ENCODE measurements around the gene ZNF485.
"Not testable (repeated sequence)": the region's sequence is repeated elsewhere in the genome, so short reads cannot be mapped to it uniquely, and the experiment has no call there.

Gene ZNF485

DNA sequence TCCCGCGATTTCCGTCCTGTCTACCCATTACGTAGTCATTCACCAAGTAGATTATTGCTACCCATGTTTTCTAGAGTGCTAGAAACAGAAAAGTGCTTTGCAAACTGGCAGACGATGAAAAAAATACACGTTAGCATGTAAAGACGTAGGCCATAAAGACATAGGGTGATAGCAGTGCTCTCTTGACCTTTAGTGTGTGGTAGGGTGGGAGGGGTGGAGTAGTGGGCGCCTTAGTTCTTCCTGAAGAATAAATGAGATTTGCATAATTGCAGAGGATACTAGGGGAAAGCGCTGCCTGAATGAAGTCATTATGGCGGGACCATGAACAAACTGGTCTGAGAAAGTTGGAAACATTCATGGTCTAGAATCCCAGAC, 948 bp downstream of the ZNF485 start:
- no peak for DNase-seq

DNA sequence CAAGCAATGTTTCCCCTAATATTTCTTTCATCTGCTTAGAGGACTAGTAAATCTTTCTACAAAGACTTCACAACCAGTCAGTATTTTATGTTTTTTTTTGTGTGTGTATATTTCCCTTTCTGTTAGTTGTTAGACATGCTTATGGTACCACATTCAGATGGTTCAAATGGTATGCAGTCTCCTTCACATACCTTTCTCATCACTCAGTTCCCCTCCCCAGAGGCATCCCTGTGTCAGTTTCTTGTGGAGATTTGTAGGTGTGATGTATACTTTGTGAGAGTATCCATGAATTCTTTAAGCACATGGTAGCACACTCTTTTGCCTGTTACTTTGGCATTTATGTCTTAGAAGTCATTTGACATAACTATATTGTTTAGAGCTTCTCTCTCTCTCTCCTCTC, 4.4 kb downstream of the ZNF485 start:
- DNase-seq, result no peak

DNA sequence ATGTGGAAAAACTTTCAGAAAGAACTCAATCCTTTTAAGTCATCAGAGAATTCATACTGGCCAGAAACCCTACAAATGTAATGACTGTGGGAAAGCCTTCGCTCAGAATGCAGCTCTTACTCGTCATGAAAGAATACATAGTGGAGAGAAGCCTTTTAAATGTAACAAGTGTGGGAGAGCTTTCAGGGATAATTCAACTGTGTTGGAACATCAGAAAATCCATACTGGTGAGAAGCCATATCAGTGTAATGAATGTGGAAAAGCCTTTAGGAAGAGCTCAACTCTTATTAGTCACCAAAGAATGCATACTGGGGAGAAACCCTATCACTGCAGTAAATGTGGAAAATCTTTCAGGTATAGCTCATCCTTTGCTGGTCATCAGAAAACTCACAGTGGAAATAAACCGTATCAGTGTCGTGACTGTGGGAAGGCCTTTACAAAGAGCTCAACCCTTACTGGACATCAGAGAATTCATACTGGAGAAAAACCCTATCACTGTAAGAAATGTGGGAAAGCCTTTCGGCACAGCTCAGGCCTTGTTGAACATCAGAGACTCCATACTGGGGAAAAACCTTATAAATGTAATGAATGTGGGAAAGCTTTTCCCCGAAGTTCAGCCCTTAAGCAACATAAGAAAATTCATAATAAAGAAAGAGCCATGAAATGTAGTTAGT, 10.6 kb downstream of the ZNF485 start:
- no peak for DNase-seq

DNA sequence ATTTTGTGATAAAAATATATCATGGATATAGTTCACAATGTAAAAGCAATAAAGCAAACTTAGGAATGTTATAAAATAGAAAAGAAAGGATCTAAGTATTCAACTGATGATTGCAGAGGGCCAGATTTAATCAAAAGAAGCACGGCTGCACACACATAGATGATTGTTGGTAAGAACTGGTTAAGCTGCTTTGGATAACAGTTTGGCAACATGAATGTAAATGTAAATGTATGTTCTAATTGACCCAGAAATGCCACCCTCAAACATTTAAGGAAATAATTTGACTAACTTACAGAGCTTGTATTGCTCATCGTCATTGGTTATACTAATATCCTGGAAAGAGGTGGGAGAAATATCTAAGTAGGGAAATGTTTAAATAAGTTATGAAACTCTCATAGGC, 13.1 kb downstream of the ZNF485 start:
- no peak for DNase-seq

DNA sequence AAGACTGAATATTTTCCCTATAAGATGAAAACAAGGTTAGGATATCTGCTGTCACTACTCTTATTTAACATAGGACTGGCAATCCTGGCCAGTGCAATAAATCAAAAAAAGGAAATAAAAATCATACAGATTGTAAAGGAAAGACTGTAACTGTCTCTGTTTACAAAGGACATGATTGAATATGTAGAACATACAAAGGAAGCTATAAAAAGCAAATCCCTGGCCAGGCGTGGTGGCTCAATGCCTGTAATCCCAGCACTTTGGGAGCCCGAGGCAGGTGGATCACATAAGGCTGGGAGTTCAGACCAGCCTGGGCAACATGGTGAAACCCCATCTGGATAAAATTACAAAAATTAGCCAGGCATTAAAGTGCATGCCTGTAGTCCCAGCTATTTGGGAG, 15.8 kb downstream of the ZNF485 start:
- DNase-seq, result no peak

DNA sequence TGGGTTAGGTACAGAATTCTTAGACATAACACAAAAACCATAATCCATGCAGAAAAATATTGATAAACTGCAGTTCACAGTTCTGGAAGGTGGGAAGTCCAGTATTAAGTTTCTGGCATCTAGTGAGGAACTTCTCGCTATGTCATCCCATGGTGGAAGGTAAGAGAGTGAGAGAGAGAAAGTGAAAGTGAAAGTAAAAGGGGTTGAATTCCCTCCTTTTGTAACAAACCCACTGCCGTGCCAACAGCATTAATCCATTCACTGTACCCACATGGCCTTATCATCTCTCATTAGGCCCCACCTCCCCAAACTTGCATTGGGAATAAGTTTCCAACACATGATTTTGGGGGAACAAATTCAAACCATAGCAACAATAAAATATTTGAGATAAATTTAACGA, 17.1 kb downstream of the ZNF485 start:
- peak; percentile 31 for DNase-seq

DNA sequence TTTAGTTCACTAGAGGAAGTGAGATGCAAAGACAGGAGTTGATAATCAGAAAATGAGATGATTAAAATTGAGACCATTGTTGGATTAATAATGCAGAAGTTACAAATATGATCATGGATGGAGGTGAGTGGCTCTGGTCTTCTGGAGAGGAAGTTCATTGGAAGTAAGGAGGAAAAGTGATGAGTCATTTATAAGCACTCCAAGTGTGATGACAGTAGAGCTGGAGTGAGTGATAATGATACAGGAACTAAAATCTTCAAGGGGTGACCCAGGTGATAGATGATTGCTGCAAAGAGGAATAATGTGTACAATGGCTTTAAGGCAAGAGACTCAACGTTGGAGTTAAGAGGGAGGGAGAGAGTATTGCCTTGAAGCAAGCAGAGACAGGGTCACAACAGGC, 21.7 kb downstream of the ZNF485 start:
- peak; percentile 22 for DNase-seq

DNA sequence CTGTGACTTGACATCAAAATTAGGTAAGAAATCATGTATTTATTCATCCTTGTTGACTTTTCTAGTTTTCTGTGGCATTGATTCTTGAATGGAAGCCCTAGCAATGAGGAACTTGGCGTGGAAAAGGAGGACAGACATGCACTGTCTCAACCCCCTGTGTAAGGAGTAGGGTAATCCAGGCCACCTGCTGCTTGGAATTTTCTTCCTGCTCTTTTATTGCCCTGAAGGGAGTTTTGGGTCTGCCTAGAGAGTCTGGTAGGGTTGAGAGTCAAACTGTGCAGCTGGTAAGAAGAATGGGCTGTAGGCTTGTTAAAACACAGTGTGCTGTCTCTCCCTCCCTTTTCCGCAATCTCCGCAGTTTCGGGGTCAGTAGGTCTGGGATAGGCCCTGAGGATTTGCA, 22.7 kb downstream of the ZNF485 start:
- no peak for DNase-seq

DNA sequence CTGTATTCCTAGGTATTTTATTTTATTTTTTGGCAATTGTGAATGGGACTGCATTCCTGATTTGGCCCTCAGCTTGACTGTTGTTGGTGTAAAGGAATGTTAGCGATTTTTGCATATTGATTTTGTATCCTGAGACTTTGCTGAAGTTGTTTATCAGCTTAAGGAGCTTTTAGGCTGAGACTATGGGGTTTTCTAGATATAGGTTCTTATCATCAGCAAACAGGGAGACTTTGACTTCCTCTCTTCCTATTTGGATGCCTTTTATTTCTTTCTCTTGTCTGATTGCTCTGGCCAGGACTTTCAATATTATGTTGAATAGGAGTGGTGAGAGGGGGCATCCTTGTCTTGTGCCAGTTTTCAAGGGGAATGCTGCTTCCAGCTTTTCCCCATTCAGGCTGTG, 29.6 kb downstream of the ZNF485 start:
- not testable (repeated sequence) for DNase-seq

DNA sequence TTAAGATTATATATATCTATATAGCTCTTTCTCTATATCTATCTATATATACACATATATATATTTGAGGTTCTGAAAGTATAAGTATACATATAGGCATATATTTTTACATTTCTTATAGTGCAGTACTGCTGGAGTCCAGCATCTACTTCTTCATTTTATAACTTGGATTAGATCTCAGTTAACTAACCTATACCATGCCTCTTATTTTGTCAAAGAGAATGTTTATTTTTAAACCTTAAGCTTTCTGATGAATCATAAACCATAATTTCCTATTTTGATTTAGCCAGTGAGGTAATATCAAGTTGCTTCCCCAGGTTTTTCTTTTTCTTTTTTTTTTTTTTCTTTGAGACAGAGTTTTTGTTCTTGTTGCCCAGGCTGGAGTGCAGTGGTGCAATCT, 34.4 kb downstream of the ZNF485 start:
- peak; percentile 63 for DNase-seq

DNA sequence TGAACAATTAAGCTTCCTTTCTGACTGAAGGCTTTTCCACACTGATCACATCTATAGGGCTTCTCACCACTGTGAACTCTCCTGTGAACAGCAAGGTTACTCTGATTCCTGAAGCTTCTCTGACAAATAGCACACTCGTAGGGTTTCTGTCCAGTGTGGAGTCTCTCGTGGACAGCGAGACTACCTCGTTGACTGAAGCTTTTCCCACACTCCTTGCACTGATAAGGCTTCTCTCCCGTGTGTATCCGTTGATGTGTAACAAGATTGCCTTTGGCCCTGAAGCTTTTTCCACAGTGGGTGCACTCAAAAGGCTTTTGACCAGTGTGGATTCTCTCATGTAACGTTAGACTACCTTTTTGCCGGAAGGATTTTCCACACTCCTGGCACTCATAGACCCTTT, 38.0 kb downstream of the ZNF485 start:
- no peak for DNase-seq

DNA sequence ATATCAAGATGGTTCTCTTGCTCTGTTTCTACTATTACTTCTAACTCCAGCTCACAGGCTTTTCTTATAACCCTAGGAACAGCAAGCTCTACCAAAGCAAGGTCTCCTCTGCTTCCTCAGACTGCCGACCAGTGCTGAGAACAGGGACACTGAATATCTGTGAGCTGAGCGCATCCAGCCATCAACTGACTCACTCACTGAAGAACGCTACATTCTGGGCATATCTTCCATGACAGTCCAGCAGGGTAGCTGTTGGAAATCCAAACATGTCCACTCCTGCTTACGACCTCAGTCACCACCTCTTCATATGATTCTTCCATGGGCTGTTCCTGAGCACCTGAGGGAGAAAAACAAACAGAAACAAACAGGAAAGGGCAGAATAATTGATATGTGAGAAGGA, 39.6 kb downstream of the ZNF485 start:
- DNase-seq, result no peak

DNA sequence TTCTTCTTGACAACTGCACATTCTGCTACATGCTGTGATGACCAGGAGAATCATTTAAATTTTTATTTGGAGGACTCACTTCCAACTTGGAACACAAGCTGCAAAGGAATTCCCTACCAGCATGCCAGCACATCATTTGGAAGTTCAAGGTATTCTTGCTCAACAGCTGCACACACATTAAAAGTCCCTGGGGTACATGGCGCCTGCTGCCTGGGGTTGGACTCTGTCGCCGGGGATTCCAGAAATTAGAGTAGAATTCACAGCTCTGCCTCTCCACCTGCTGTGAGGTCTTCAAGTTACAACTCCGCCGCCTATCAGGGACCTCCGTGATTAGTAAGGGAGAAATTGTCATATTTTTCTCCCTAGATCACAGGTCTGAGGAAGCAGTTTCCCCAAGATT, 41.3 kb downstream of the ZNF485 start:
- DNase-seq, result no peak

DNA sequence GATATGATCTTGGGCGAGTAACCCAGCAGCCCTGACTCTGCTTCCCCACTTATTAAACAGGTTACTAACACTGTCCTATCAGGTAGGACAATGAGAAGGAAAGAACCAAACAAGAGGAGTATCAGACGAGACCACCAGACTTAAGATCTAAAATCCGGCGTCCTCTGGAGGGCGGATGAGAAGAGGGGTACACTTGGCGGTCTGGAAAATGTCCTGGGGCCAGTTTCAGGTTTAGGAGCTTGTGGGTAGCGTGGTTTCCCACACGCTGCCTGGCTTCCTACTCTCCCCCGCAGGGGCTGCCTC, 41.8 kb downstream of the ZNF485 start:
- peak; percentile 13 for DNase-seq

DNA sequence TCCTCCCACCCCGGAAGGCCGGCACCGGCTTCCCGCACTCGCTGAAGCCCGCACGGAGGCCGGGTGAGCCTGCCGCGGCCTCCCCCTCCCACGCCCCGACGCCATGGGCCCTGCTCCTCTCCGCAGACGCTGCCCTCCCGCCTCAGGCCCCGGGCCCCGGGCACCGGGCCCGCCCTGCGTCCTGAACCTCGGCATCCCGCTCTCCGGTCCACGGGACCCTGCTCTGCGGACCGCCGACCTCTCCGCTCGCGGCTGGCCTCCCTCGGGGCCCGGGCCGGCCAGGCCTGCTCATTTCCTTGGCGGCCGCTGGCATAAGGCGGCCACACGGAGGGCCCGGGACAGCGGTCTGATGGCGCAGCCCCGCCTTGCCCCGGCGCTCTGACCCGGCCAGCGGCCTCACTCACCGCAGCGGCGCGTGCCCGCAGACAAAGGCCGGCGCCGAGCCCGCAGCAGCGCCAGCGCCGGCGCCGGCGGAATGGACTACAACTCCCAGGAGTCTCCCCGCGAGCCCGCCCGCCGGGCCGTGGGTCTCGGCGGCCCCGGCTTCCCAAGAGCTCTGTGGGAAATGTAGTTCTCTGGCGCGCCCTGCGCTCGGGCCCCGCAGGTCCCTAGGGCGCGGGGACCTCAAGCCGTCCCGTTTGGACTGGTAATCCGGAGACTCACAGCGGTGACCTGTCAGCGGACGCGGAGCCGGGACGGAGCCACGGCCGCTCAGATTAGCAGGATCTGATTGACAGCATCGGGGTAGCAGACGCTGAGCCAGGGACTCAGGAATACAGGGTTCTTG, 42.4 kb downstream of the ZNF485 start, which contains the start of gene ZNF32:
Gene ZNF32 (minus strand): TSS at position 484 of the 787 bp plus-strand sequence. CDS start 2,748 bp downstream, outside the sequence.
- DNase-seq, result peak; percentile 69

DNA sequence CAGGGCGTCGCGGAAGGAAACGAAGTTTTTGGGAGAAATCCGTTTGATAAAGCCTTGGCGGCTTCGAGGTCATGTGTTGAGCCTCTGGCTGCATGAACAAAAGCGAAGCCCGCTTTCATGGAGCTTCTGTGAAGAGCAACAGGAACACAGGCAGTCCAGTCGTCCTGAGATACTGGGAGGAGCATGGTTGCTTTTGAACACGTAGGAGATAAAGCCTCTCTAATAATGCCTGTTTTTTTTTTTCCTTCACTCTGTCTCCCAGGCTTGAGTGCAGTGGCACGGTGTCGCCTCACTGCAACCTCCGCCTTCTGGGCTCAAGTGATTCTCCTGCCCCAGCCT, 42.9 kb downstream of the ZNF485 start:
- DNase-seq, result no peak

DNA sequence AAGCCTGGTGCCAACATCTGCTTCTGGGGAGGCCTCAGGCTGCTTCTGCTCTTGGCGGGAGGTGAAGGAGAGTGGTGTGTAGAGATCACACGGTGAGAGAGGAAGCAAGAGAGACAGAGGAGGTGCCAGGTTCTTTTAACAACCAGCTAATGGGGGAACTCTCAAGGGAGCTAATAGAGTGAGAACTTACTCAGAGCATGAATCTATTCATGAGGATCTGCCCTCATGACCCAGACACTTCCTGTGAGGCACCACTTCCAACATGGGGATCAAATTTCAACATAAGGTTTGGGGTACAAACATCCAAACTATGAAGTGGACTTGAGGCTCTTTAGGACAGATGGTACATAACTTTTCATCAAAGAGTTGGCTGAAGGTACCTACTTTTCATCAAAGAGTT, 47.5 kb downstream of the ZNF485 start:
- DNase-seq, result no peak

DNA sequence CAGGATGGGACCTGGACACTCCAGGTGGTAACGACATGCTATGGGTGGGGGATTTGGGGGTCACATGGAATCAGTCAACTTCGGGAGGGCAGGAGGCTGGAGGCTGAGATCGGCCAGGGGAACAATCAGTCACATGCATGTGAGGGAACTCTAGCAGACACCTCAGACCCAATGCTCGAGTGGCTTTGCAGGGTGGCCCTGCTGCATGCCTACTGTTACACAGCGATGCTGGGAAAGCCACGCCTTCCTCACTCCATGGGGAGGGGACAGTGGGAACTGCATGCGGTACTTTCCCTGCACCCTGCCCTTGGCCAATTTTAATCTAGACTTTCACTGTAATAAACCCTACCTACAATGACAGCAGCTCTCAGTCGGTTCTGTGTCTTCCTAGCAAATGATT, 49.1 kb downstream of the ZNF485 start:
- DNase-seq, result no peak

DNA sequence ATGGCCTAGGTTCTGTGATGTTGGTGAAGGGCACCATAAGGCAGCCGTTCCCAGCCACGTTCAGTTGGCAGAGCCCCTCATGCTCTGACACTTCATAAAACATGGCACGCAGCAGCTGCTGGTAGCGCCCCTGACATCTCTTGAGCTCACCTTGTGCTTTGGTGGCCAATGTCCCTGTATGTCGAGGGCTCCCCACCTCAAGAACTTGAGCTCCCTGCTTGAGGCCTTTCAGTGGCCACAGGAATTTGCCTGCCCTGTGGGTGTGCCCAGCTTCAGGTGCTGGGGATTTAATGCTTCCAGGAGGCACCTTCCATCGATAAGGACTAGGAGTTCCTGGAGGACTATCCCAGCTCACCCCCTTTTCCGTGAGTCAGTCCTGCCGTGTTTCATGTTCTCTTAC, 52.0 kb downstream of the ZNF485 start:
- no peak for DNase-seq

DNA sequence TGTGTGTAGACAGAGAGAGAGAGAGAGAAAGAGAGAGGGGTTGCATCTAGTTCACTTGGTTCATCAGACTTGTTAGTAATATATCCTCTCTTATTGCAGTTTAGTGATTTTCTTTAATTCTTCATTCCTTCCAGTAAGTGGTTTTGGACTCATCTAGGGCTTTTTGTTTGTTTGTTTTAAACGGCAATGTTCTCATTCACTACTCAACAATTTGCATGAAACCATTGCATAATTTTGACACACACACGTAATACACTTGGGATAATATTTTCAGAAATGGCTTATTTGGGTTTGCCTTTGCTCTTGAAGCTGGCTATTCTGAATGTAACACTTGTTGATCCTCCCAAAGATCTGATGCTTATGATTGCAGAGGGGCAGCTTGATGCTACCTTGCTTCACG, 58.8 kb downstream of the ZNF485 start:
- no peak for DNase-seq

DNA sequence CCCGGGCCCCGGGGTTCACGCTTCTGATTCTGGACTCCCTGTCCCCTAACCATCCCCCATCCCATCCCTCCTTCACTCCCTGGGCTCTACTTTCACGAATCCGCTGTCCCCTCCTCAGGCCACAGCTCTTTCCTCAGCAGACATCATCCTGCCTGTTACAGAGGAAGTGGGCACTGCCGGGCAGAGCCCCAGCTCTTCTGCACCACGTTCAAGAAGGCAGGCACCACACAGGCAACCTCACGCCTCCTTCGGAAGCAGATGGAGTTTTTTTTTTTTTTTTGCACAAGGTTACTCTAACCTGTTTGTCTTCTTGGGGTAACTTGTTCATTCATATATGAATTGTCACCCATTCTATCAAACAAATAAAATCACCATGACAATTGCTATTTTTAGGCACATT, 60.3 kb downstream of the ZNF485 start:
- no peak for DNase-seq

DNA sequence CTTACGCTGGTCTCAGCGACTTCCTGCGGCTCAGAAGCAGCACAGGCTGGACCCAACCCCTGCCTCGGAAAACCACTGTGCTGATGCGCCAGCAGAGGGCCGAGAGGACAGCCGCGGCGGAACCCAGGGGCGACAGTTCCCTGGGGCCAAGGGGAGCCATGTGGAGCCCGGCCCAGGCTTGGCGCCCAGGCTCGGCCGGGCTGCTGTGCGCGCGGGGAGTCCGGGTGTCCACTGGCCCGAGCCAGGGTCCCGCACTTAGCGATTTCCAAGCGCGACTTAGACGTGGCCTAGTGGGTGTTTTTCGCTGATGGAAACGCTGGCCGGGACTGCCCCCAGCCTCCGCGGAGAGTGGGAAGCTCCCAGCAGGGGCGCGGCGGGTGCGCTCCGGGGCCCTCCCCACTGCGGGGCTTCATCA, 61.1 kb downstream of the ZNF485 start:
- no peak for DNase-seq
